MCF 10A (cell line): Measurements from ENCODE around the gene PLAC8L1. TPM values are rescaled to one million over a fixed set of nuclear protein-coding genes. Genes with fewer than 3 reads are reported as not detected.

Source experiments
- BruUV-seq: library from RNA; stranded (reverse); fragments of 400-500 nt; replicated peaks from 2 replicates; lab custom pipeline; 2021; lab: Mats Ljungman, UMichigan
- CTCF ChIA-PET: fragments of 300-600 bp; sonication (Branson Sonifier 250); formaldehyde crosslinking; extraction: SDS; loops from one replicate; lab custom pipeline; 2021; ENCODE audit warnings: antibody characterized with exemption, inconsistent platforms; lab: Yijun Ruan, JAX
- POLR2A ChIA-PET: fragments of 300-600, 350-650 bp; sonication (Branson Sonifier 250); formaldehyde crosslinking; extraction: SDS; loops from one replicate; lab custom pipeline; 2020; ENCODE audit warnings: antibody characterized with exemption, inconsistent platforms; lab: Yijun Ruan, JAX
- DNase-seq: peaks from one replicate; pipeline ENCODE4 v3.0.0-alpha.2; 2018; ENCODE audit not compliant: unreplicated experiment
- H3K27ac Mint-ChIP-seq: one replicate; pipeline ENCODE4 v1.8.0; 2022; ENCODE audit warnings: mild to moderate bottlenecking, low read depth, mixed read lengths; ENCODE audit not compliant: unreplicated experiment
- H3K27me3 Mint-ChIP-seq: one replicate; pipeline ENCODE4 v1.8.0; 2022; ENCODE audit warnings: mixed read lengths; ENCODE audit not compliant: insufficient read depth, unreplicated experiment
- H3K36me3 Mint-ChIP-seq: one replicate; pipeline ENCODE4 v1.8.0; 2022; ENCODE audit warnings: mild to moderate bottlenecking, moderate library complexity, mixed read lengths; ENCODE audit not compliant: insufficient read depth, unreplicated experiment
- H3K4me1 Mint-ChIP-seq: one replicate; pipeline ENCODE4 v1.8.0; 2022; ENCODE audit warnings: mixed read lengths; ENCODE audit not compliant: insufficient read depth, unreplicated experiment
- H3K4me3 Mint-ChIP-seq: one replicate; pipeline ENCODE4 v1.8.0; 2022; ENCODE audit warnings: mild to moderate bottlenecking, moderate library complexity, mixed read lengths; ENCODE audit not compliant: unreplicated experiment
- H3K9me3 Mint-ChIP-seq: one replicate; pipeline ENCODE4 v1.8.0; 2022; ENCODE audit warnings: mixed read lengths; ENCODE audit not compliant: unreplicated experiment
- intact Hi-C: fragments of 100-400 bp; cut with micrococcal nuclease; formaldehyde crosslinking; loops from 2 replicates; pipeline ENCODE4 v1.14.1; 2022
- total RNA-seq: library from RNA; stranded (reverse); gene quantifications from 2 replicates; pipeline ENCODE4 v1.2.3, GENCODE V29; 2022
- TF ChIP-seq, protein P1 (sequence below): fragments of 200-600 bp; IDR thresholded peaks from one replicate; pipeline ENCODE4 v1.8.0; 2022; ENCODE audit warnings: antibody characterized with exemption, mild to moderate bottlenecking; ENCODE audit not compliant: unreplicated experiment

The PLAC8L1 gene
- total RNA-seq, 1 experiment from 2014 or later = 2.5 TPM

DNA sequence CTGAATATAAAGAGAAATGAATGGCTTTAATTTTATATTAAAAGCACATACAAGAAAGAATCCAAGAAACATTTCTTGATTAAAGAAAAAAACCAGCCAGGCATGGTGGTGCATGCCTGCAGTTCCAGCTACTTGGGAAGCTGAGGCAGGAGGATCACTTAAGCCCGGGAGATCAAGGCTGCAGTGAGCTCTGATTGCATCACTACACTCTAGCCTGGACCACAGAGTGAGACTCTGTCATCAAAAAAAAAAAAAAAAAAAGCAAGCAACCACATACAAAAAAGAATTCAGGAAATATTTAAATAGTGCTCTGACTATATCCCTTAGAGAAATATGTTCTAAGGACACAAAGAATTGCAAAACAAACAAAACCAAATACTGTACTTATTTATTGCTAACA is 2.5 kb upstream of the PLAC8L1 start:
- ChIA-PET POLR2A (interaction anchor here (0.7 to 1.1 kb wide), 3 partner anchors 11 to 14 kb away, joined by 3 read pairs; no protein-coding TSS in a partner anchor), CTCF (interaction anchor here (0.6 to 1.9 kb wide), 5 partner anchors 23 to 354 kb away, joined by 3 to 6 read pairs (median 3); partner anchors contain the start of gene TCERG1)
- no peaks in the 10 kb centered on the region for H3K27me3 Mint-ChIP-seq
- H3K4me3 Mint-ChIP-seq = no peak overlapping the region
- peaks cover 40% of the 10 kb centered on the region for H3K36me3 Mint-ChIP-seq
- H3K4me1 Mint-ChIP-seq = peaks cover 6% of the 10 kb centered on the region
- H3K27ac Mint-ChIP-seq = no peak overlapping the region
- intact Hi-C loops = no loop called here
- H3K9me3 Mint-ChIP-seq = no peaks in the 10 kb centered on the region
- DNase-seq = no peak
- TF ChIP-seq, protein P1, sequence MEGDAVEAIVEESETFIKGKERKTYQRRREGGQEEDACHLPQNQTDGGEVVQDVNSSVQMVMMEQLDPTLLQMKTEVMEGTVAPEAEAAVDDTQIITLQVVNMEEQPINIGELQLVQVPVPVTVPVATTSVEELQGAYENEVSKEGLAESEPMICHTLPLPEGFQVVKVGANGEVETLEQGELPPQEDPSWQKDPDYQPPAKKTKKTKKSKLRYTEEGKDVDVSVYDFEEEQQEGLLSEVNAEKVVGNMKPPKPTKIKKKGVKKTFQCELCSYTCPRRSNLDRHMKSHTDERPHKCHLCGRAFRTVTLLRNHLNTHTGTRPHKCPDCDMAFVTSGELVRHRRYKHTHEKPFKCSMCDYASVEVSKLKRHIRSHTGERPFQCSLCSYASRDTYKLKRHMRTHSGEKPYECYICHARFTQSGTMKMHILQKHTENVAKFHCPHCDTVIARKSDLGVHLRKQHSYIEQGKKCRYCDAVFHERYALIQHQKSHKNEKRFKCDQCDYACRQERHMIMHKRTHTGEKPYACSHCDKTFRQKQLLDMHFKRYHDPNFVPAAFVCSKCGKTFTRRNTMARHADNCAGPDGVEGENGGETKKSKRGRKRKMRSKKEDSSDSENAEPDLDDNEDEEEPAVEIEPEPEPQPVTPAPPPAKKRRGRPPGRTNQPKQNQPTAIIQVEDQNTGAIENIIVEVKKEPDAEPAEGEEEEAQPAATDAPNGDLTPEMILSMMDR = no peak
- BruUV-seq = no TSS peak

DNA sequence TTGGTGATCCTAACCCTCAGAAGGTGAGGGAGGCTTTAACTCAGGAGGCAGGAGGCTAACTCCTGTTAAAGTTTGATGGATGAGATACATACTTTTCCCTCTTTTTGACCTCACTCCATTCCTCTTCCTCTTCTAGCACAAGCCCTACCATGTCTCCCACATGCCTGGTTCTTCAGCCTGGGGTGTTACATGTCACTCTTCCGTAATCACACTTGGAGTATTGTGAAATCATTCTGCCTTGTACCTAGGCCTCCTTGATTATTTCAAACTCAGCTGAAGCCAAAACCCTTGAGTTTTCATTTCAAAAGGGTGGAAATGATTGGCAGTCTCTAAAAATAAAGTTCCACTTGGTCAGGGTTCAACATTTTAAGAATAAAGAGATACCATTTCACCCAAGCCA is 1.8 kb downstream of the PLAC8L1 start:
- no TSS peak for BruUV-seq
- H3K27me3 Mint-ChIP-seq = no peaks in the 10 kb centered on the region
- H3K4me3 Mint-ChIP-seq = no peak overlapping the region
- ChIA-PET POLR2A (interaction anchor here (0.7 to 1.5 kb wide), 3 partner anchors 10 to 219 kb away, joined by 3 to 6 read pairs (median 3); no protein-coding TSS in a partner anchor), CTCF (interaction anchor here (0.7 to 1.9 kb wide), 3 partner anchors 8 to 425 kb away, joined by 3 to 5 read pairs (median 4); no protein-coding TSS in a partner anchor)
- H3K9me3 Mint-ChIP-seq = no peaks in the 10 kb centered on the region
- intact Hi-C loops = no loop called here
- H3K4me1 Mint-ChIP-seq = peaks cover 6% of the 10 kb centered on the region
- DNase-seq = peak; percentile 56
- H3K27ac Mint-ChIP-seq = no peak overlapping the region
- peaks cover 21% of the 10 kb centered on the region for H3K36me3 Mint-ChIP-seq
- TF ChIP-seq, protein P1 = no peak

DNA sequence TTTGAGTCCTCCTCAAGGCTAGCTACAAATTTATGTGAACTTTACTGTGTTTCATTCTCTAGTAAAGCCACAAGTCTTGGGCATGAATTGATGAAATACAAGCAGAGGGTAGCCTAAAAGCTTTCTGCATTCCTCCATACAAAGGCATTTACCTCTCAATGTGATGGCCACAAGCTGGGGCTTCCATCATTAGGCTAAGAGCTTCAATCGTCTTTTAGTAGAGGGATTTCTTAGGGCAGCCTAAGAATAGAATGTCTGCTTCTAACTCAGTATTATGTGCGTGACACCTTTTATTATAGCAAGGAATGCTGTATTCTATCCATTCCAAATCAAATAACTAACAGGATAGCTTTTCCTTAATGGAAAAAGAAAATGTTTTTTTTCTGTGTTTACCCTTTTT is 3.7 kb downstream of the PLAC8L1 start:
- POLR2A ChIA-PET = interaction anchor here (0.7 kb wide), 1 partner anchor 23 kb away, joined by 4 read pairs; no protein-coding TSS in a partner anchor
- intact Hi-C loops = no loop called here
- Mint-ChIP-seq H3K27ac (no peak overlapping the region), H3K9me3 (no peaks in the 10 kb centered on the region), H3K4me3 (no peak overlapping the region), H3K36me3 (peaks cover 28% of the 10 kb centered on the region), H3K27me3 (no peaks in the 10 kb centered on the region), H3K4me1 (peaks cover 6% of the 10 kb centered on the region)
- BruUV-seq = no TSS peak
- TF ChIP-seq, protein P1 = no peak
- CTCF ChIA-PET = interaction anchor here (0.8 to 1.7 kb wide), 5 partner anchors 9 to 764 kb away, joined by 3 to 6 read pairs (median 3); no protein-coding TSS in a partner anchor
- no peak for DNase-seq

DNA sequence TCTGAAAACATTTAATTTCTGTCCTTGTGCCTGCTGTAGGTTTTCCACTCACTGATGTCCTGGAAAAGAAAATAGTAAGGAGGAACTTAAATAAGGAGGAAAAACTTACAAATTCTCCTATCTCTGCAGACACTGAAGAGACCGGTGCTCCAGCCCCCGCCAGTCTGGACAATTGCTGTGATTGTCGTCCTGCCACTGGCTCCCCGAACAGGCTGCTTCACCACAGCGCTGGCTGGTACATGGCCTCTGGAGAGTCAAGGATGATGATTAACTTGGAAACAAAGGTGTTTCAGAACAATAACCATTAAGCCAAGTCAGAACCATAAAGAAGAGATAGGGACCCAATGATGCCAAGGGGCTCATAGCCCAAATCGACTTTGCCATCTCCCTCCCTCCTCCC is 7.3 kb downstream of the PLAC8L1 start:
- TF ChIP-seq, protein P1 = no peak
- H3K27ac Mint-ChIP-seq = no peak overlapping the region
- ChIA-PET CTCF (interaction anchor here (0.7 kb wide), 1 partner anchor 1284 kb away, joined by 3 read pairs; no protein-coding TSS in a partner anchor), POLR2A (interaction anchor here (0.6 kb wide), 1 partner anchor 19 kb away, joined by 3 read pairs; no protein-coding TSS in a partner anchor)
- BruUV-seq = no TSS peak
- no peaks in the 10 kb centered on the region for H3K9me3 Mint-ChIP-seq
- DNase-seq = no peak
- intact Hi-C loops = no loop called here
- no peaks in the 10 kb centered on the region for H3K4me1 Mint-ChIP-seq
- no peaks in the 10 kb centered on the region for H3K27me3 Mint-ChIP-seq
- H3K4me3 Mint-ChIP-seq = no peak overlapping the region
- peaks cover 7% of the 10 kb centered on the region for H3K36me3 Mint-ChIP-seq
